PFSK-1 (cell line): ENCODE results near the gene PCSK5.

Experiments used
- FOXP2 ChIP-seq: optimal IDR thresholded peaks from 2 replicates; pipeline ENCODE3; 2011; ENCODE audit warnings: borderline replicate concordance, control low read depth, inconsistent platforms; ENCODE audit not compliant: insufficient read depth; ENCODE audit errors: extremely low read length, extremely low read depth
- POLR2AphosphoS5 ChIP-seq: IDR thresholded peaks from 2 replicates; pipeline ENCODE4 v1.6.1; 2012; ENCODE audit warnings: low read depth, mild to moderate bottlenecking, control low read depth, low read length, moderate library complexity
- REST ChIP-seq, 2 experiments: IDR thresholded peaks; 2 replicates each; pipeline versions ENCODE4 v1.6.1 to v1.8.0; 2011 to 2012; ENCODE audit warnings: low read depth in 2 of 2, low read length in 2 of 2, control low read depth in 1 of 2, inconsistent platforms in 1 of 2, mild to moderate bottlenecking in 1 of 2, moderate library complexity in 1 of 2; ENCODE audit not compliant: insufficient read depth in 1 of 2
- SIN3A ChIP-seq: IDR thresholded peaks from 2 replicates; pipeline ENCODE4 v1.6.1; 2012; ENCODE audit warnings: mild to moderate bottlenecking, low read length, moderate library complexity, borderline replicate concordance; ENCODE audit not compliant: insufficient read depth
- TAF1 ChIP-seq: IDR thresholded peaks from 2 replicates; pipeline ENCODE4 v1.6.1; 2012; ENCODE audit warnings: low read length, control low read depth, borderline replicate concordance; ENCODE audit not compliant: insufficient read depth

Gene PCSK5

GRCh38 chr9:76153339-76153738, 262.9 kb downstream of the PCSK5 start:
- TF ChIP-seq FOXP2 (no peak), POLR2AphosphoS5 (no peak), TAF1 (no peak), SIN3A (no peak), REST (IDR thresholded peaks at IDR 0.05; ENCODE audit: insufficient read depth in 1 of 2, low read depth in 2 of 2, low read length in 2 of 2) (no peak)

- TF ChIP-seq REST (IDR thresholded peaks at IDR 0.05; ENCODE audit: insufficient read depth in 1 of 2, low read depth in 2 of 2, low read length in 2 of 2): no peak
- TF ChIP-seq SIN3A: no peak
- TF ChIP-seq TAF1: no peak
- TF ChIP-seq FOXP2: no peak
- no peak for TF ChIP-seq POLR2AphosphoS5
Measured at GRCh38 chr9:76153902-76154629, 263.6 kb downstream of the PCSK5 start.

GRCh38 chr9:76155361-76155760, 264.9 kb downstream of the PCSK5 start:
- TF ChIP-seq FOXP2: no peak
- TF ChIP-seq POLR2AphosphoS5: no peak
- TF ChIP-seq REST (IDR thresholded peaks at IDR 0.05; ENCODE audit: insufficient read depth in 1 of 2, low read depth in 2 of 2, low read length in 2 of 2): no peak
- TF ChIP-seq SIN3A: no peak
- no peak for TF ChIP-seq TAF1

- TF ChIP-seq REST (IDR thresholded peaks at IDR 0.05; ENCODE audit: insufficient read depth in 1 of 2, low read depth in 2 of 2, low read length in 2 of 2): no peak
- TF ChIP-seq TAF1: no peak
- TF ChIP-seq SIN3A: no peak
- no peak for TF ChIP-seq POLR2AphosphoS5
- no peak for TF ChIP-seq FOXP2
Measured at GRCh38 chr9:76158713-76159112, 268.2 kb downstream of the PCSK5 start.
